NK-92 treated with Interleukin-12 subunit alpha and Interleukin-12 subunit beta, amount 100 ng/mL, for 24 hours (cell line): ENCODE measurements around the gene NECTIN2.
"Not testable (repeated sequence)": the region's sequence is repeated elsewhere in the genome, so short reads cannot be mapped to it uniquely, and the experiment has no call there.

Source experiments
- DNase-seq: peaks from one replicate; lab custom pipeline; 2025; lab: John Stamatoyannopoulos, UW

The NECTIN2 gene

DNA sequence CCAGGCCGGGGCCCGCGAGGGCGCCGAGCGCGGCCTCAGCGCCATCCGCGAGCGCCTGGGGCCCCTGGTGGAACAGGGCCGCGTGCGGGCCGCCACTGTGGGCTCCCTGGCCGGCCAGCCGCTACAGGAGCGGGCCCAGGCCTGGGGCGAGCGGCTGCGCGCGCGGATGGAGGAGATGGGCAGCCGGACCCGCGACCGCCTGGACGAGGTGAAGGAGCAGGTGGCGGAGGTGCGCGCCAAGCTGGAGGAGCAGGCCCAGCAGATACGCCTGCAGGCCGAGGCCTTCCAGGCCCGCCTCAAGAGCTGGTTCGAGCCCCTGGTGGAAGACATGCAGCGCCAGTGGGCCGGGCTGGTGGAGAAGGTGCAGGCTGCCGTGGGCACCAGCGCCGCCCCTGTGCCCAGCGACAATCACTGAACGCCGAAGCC is 62.8 kb downstream of the NECTIN2 start:
- DNase-seq, result no peak

DNA sequence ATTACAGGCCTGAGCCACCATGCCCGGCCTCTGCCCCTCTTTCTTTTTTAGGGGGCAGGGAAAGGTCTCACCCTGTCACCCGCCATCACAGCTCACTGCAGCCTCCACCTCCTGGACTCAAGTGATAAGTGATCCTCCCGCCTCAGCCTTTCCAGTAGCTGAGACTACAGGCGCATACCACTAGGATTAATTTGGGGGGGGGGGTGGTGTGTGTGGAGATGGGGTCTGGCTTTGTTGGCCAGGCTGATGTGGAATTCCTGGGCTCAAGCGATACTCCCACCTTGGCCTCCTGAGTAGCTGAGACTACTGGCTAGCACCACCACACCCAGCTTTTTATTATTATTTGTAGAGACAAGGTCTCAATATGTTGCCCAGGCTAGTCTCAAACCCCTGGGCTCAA is 63.7 kb downstream of the NECTIN2 start:
- DNase-seq, result no peak

DNA sequence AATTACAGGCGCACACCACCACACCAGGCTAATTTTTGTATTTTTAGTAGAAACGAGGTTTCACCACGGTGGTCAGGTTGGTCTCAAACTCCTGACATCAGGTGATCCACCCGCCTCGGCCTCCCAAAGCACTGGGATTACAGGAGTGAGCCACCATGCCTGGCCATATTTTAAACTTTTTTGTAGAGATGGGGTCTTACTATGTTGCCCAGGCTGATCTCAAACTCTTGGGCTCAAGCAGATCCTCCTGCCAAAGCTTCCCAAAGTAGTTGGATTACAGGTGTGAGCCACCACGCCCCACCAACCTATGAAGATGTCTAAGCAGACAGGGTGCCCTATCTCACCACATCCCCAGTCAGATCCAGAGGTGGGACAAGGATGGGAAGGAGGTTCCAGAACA is 65.8 kb downstream of the NECTIN2 start:
- DNase-seq, result not testable (repeated sequence)

DNA sequence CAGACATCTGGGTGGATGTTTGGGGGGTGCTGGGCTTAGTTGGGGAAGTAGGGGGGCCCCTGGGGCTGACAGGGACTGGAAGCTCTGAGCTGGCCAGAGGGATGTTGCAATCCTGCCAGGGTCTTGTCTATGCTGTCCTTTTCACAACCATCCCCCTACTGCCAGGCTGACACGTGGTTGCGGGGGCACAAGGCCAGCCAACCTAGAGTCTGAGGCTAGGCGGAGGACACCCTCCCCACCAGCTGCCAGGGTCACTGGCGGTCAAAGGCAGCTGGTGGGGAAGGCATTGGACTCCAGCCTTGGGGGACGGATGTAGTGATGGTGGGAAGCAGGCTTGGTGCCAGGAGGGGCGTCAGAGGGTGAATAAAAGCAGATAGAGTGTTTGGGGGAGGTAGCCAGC is 66.8 kb downstream of the NECTIN2 start:
- DNase-seq, result no peak

DNA sequence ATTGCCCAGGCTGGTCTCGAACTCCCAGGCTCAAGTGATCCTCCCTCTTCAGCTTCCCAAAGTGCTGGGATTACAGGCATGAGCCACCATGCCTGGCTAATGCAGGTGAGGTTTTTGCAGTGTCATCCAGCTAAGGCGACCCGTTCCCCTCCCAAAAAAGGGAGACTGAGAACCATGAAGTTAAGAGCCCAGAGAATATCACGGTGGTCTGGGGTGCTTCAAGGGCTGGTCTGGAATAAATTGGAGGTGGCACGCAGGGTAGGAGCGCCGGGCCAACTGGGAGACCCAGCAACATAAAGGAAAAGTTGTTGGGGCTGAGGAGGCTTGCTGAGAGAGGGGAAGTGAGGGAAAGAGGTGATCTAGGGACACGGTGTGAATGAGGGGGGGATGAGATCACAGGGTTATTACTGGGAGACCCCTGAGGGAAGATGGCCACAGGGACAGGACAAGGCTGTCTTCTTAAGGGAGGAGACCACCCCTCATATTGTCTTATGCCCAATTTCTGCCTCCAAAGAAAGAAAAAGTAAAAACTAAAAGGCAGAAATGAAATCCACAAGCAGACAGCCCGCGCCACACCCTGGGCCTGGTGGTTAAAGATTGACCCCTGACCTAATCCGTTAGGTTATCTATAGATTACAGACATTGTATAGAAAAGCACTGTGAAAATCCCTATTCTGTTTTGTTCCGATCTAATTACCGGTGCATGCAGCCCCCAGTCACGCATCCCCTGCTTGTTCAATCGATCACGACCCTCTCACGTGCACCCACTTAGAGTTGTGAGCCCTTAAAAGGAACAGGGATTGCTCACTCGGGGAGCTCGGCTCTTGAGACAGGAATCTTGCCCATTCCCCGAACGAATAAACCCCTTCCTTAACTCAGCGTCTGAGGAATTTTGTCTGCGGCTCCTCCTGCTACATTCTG is 67.7 kb downstream of the NECTIN2 start:
- DNase-seq, result not testable (repeated sequence)

DNA sequence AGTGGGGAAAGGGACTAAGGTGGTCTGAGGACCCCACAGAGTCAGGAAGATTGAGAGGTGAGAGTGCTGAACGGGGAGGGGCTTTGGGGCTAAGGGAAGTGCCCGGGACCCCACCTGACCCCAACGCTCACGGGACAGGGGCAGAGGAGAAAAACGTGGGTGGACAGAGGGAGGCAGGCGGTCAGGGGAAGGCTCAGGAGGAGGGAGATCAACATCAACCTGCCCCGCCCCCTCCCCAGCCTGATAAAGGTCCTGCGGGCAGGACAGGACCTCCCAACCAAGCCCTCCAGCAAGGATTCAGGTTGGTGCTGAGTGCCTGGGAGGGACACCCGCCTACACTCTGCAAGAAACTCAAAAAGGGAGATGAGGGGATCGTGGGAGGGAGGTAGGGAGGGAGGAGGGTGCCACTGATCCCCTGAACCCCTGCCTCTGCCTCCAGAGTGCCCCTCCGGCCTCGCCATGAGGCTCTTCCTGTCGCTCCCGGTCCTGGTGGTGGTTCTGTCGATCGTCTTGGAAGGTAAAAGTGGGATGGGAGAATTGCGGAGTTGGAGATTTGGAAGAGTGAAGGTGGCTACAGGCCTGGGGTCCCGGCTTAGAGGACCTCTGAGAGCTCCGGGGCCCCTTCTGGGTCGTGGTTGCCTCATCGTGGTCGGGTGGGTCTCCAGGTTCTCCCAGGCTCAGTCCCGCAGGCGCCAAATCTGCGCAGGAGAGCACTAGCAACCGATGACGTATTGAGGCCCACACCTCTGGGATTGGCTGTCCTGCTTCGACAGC is 68.5 kb downstream of the NECTIN2 start, which contains the start of gene APOC1:
APOC1 (plus strand) TSS at position 176 of the 774 bp plus-strand sequence; CDS start at position 460, 284 bp downstream.
- DNase-seq, result peak; percentile 38

DNA sequence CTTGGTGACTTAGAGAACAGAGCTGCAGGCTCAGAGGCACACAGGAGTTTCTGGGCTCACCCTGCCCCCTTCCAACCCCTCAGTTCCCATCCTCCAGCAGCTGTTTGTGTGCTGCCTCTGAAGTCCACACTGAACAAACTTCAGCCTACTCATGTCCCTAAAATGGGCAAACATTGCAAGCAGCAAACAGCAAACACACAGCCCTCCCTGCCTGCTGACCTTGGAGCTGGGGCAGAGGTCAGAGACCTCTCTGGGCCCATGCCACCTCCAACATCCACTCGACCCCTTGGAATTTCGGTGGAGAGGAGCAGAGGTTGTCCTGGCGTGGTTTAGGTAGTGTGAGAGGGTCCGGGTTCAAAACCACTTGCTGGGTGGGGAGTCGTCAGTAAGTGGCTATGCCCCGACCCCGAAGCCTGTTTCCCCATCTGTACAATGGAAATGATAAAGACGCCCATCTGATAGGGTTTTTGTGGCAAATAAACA is 78.2 kb downstream of the NECTIN2 start:
- no peak for DNase-seq

DNA sequence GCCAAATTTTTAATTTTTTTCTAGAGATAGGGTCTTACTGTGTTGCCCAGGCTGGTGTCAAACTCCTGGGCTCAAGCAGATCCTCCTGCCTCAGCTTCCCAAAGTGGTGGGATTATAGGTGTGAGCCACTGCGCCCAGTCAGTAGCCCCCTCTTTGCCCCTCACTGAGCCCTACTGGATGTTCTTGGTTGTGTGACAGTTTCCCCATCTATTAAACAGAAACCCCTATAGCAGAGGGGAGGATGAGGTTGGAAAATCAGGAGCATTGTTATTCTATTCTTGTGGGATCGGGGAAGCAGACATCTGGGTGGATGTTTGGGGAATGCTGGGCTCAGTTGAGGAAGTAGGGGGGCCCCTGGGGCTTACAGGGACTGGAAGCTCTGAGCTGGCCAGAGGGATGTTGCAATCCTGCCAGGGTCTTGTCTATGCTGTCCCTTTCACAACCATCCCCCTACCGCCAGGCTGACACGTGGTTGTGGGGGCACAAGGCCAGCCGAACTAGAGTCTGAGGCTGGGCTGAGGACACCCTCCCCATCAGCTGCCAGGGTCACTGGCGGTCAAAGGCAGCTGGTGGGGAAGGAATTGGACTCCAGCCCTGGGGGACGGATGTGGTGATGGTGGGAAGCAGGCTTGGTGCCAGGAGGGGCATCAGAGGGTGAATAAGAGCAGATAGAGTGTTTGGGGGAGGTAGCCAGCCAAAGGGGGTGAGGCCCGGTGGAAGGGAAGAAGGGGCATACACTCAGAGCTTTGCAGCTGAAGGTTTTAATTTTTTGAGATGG is 79.2 kb downstream of the NECTIN2 start:
- DNase-seq, result peak; percentile 69

DNA sequence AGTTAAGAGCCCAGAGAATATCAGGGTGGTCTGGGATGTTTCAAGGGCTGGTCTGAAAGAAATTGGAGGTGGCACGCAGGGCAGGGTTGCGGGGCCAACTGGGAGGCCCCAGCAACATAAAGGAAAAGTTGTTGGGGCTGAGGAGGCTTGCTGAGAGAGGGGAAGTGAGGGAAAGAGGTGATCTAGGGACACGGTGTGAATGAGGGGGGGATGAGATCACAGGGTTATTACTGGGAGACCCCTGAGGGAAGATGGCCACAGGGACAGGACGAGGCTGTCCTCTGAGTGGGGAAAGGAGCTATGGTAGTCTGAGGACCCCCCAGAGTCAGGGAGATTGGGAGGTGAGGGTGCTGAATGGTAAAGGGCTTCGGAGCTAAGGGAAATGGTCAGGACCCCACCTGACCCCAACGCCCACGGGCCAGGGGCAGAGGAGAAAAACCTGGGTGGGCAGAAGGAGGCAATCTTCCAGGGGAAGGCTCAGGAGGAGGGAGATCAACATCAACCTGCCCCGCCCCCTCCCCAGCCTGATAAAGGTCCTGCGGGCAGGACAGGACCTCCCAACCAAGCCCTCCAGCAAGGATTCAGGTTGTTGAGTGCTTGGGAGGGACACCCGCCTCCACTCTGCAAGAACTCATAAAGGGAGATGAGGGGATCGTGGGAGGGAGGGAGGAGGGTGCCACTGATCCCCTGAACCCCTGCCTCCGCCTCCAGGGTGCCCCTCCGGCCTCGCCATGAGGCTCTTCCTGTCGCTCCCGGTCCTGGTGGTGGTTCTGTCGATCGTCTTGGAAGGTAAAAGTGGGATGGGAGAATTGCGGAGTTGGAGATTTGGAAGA is 80.4 kb downstream of the NECTIN2 start:
- DNase-seq, result not testable (repeated sequence)

DNA sequence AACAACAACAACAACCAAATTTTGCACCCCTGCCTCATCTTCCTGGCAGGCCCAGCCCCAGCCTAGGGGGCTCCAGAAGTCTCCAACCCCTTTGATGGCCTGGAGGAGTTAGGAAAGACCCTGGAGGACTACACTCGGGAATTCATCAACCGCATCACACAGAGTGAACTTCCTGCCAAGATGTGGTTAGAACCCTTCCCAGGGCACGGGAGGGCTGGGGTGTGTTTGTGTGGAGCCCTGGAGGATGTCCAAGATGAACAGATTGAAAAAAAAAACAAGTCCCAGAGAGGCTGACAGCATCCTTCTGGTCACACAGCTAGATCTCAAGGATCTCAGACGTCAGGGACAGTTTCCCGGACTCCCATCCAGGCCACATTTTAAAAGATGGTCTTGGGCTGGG is 81.6 kb downstream of the NECTIN2 start:
- no peak for DNase-seq

DNA sequence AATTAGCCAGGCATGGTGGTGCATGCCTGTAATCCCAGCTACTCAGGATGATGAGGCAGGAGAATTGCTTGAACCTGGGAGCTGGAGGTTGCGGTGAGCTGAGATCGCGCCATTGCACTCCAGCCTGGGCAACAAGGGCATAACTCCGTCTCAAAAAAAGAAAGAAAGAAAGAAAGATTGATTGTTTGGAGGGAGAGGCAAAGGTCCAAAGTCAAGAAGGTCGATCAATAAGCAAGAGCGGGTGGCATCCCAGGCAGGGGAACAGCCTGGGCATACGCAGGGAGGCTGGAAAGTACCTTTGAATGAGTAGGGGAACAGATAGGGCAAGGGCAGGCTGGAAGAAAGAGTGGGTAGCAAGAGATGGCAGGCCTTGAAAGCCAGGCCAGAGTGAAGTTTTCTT is 84.0 kb downstream of the NECTIN2 start:
- DNase-seq, result no peak

DNA sequence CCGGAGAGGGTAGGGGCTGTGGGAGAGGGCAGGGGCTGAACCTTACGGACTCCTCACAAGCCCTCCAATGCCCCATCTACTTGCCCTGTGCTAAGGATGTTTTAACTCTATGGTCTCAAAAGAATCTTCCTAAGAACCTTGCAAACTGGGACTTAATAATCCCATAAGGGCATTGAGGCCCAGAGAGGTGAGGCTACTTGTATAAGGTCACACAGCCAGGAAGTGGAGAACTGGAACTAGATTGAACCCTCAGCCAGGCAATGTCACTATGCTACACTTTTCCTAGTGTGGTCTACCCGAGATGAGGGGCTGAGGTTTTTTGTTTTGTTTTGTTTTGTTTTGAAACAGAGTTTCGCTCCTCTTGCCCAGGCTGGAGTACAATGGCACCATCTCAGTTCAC is 85.4 kb downstream of the NECTIN2 start:
- DNase-seq, result no peak
